NCI-H2171 (cell line): ENCODE results near the gene EPB42.
"Not testable (repeated sequence)": the region's sequence is repeated elsewhere in the genome, so short reads cannot be mapped to it uniquely, and the experiment has no call there.

ENCODE experiments used
- DNase-seq: peaks from one replicate; lab custom pipeline; 2025; lab: John Stamatoyannopoulos, UW

The EPB42 gene

GRCh38 chr15:43185157-43186002 lies 35.4 kb downstream of the EPB42 start, which contains the start of gene CCNDBP1:
CCNDBP1 (plus strand) TSS chr15:43185403; CDS start chr15:43185499, 96 bp downstream.
- DNase-seq, result peak; percentile 60

- no peak for DNase-seq
These were observed 36.3 kb downstream of the EPB42 start for GRCh38 chr15:43184407-43185124.

- DNase-seq, result no peak
These were observed 37.5 kb downstream of the EPB42 start for GRCh38 chr15:43183270-43183669.

GRCh38 chr15:43177147-43177546 lies 43.7 kb downstream of the EPB42 start:
- DNase-seq, result not testable (repeated sequence)

- not testable (repeated sequence) for DNase-seq
These were observed 45.0 kb downstream of the EPB42 start for GRCh38 chr15:43175656-43176309.

GRCh38 chr15:43169888-43170287 lies 50.9 kb downstream of the EPB42 start:
- DNase-seq, result no peak

- no peak for DNase-seq
These were observed 52.4 kb downstream of the EPB42 start for GRCh38 chr15:43168192-43169107.

GRCh38 chr15:43167261-43167660 lies 53.6 kb downstream of the EPB42 start:
- DNase-seq, result not testable (repeated sequence)

- DNase-seq, result no peak
These were observed 55.0 kb downstream of the EPB42 start for GRCh38 chr15:43165801-43166325.

- no peak for DNase-seq
These were observed 67.5 kb downstream of the EPB42 start for GRCh38 chr15:43153269-43153668.

- DNase-seq, result no peak
These were observed 69.1 kb downstream of the EPB42 start for GRCh38 chr15:43151688-43152087.

GRCh38 chr15:43150191-43150929 lies 70.5 kb downstream of the EPB42 start:
- no peak for DNase-seq
